Hindlimb muscle (tissue), 1 donor: ENCODE measurements around the gene TTC39C. TPM values are rescaled to one million over a fixed set of nuclear protein-coding genes. Genes with fewer than 3 reads are reported as not detected.
"Not testable (repeated sequence)": the region's sequence is repeated elsewhere in the genome, so short reads cannot be mapped to it uniquely, and the experiment has no call there.

ENCODE experiments used
- DNase-seq: peaks from one replicate; pipeline ENCODE4 v3.0.0-alpha.2; 2013
- polyA plus RNA-seq: library from polyadenylated mRNA; unstranded; fragments of 120-200 nt; gene quantifications from one replicate; pipeline ENCODE4 v1.2.1, GENCODE V29; 2013; ENCODE audit not compliant: insufficient read length

Gene TTC39C
- polyA plus RNA-seq, 1 donor: 4.1 TPM

- no peak for DNase-seq
Measured at GRCh38 chr18:24055009-24055804, 40.7 kb downstream of the TTC39C start.

- no peak for DNase-seq
Measured at GRCh38 chr18:24055878-24056277, 41.3 kb downstream of the TTC39C start.

- no peak for DNase-seq
Measured at GRCh38 chr18:24056506-24056905, 42.0 kb downstream of the TTC39C start.

- DNase-seq: no peak
Measured at GRCh38 chr18:24057804-24058203, 43.2 kb downstream of the TTC39C start.

GRCh38 chr18:24059385-24059784 lies 44.8 kb downstream of the TTC39C start:
- not testable (repeated sequence) for DNase-seq

- no peak for DNase-seq
Measured at GRCh38 chr18:24060644-24061043, 46.1 kb downstream of the TTC39C start.

GRCh38 chr18:24063121-24063731 lies 48.7 kb downstream of the TTC39C start:
- no peak for DNase-seq

- DNase-seq: no peak
Measured at GRCh38 chr18:24064391-24065100, 50.0 kb downstream of the TTC39C start.

GRCh38 chr18:24065906-24066305 lies 51.4 kb downstream of the TTC39C start:
- no peak for DNase-seq

- no peak for DNase-seq
Measured at GRCh38 chr18:24068945-24069693, 54.6 kb downstream of the TTC39C start.

- DNase-seq: no peak
Measured at GRCh38 chr18:24071029-24071428, 56.5 kb downstream of the TTC39C start.

GRCh38 chr18:24071779-24072178 lies 57.2 kb downstream of the TTC39C start:
- DNase-seq: no peak

GRCh38 chr18:24072743-24073142 lies 58.2 kb downstream of the TTC39C start:
- no peak for DNase-seq

- no peak for DNase-seq
Measured at GRCh38 chr18:24073791-24074190, 59.2 kb downstream of the TTC39C start.

GRCh38 chr18:24074757-24075156 lies 60.2 kb downstream of the TTC39C start:
- DNase-seq: not testable (repeated sequence)

GRCh38 chr18:24075767-24076597 lies 61.4 kb downstream of the TTC39C start:
- DNase-seq: no peak

- DNase-seq: no peak
Measured at GRCh38 chr18:24076950-24077349, 62.4 kb downstream of the TTC39C start.

GRCh38 chr18:24078391-24078790 lies 63.8 kb downstream of the TTC39C start:
- no peak for DNase-seq

GRCh38 chr18:24080861-24081260 lies 66.3 kb downstream of the TTC39C start:
- no peak for DNase-seq

- DNase-seq: no peak
Measured at GRCh38 chr18:24083550-24083949, 69.0 kb downstream of the TTC39C start.

GRCh38 chr18:24086082-24086481 lies 71.5 kb downstream of the TTC39C start:
- DNase-seq: no peak

GRCh38 chr18:24089076-24089475 lies 74.5 kb downstream of the TTC39C start:
- DNase-seq: no peak
